Measurements from ENCODE around the gene CWC15.
"Not testable (repeated sequence)": the region's sequence is repeated elsewhere in the genome, so short reads cannot be mapped to it uniquely, and the experiment has no call there.

The CWC15 gene

DNA sequence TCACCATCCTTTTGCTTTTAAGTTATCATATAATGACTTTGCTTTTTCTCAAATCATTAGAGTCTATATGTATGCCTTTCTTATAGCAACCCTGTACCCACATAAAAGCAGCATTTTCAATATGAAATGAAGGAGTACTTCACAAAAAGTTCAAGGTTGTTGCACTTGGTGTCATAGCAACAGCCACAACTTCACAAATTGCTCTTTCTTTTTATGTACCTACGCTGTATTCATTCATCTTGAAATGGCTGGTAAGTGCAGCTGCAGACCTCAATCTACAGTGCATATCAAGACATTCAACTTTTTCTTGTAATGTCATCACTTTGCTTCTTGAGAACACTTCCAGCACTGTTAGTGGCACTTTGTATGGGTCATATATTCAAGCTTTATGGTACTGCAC is 18.6 kb downstream of the CWC15 start:
- DNase-seq (ENCODE audit: low read depth) = no peak

GRCh38 chr11:94948070-94948617 is 25.2 kb downstream of the CWC15 start:
- no peak for DNase-seq (ENCODE audit: low read depth)

DNA sequence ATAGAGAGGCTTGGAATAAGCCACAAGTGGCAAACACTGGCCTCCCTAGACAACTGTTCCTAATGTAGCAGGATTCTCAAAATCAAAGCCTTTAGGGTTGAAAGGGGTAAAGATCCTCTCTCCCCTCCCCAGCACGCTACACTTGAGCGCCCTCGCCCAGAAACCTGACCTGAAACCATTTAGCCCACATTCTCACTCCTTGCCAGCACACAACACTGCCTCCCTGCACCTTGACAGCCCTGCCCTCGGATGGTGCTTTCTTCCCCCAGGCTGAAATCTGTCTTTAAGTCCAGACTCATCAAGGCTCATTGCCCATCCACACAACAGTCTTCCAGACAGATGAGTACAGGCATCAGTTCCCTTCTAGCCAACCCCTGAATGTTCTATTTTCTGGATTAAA is 26.5 kb downstream of the CWC15 start:
- DNase-seq (ENCODE audit: low read depth) = no peak

DNA sequence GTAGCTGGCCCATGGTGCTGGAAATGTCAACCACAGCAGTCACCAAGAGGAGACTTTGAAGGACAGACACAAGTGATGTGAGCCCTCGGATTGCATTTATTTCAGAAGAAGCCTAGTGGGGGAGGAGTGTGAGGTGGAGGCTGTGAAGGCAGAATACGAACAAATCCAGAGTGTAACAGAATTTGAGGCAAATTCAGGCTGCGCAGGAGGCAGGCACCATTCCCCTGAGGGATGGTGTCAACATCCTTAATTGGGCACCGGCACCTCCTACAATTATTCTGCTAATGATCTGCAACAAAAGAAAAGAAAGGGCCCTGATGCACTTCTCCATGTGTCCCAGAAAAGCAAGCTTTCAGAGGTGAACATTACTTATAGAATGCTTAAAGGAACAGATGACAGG is 32.2 kb downstream of the CWC15 start:
- no peak for DNase-seq (ENCODE audit: low read depth)

DNA sequence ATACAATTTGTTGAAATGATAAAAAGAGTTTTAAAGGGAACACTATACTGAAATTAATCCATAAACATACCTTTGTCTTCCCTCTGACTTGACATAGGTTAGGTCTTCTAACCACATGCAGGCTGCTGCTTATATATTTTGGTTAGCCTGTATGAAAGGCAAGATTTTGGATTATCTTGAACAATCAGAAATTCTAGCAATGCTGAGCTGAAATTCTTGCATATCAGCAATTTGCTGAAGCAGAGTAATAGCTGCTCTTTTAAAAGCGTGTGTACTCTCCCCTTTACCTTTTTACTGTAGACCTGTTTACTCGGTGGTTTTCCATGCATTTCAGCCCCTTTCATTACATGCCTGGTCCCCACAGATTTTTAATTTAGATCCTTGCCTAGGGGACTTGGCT is 34.0 kb downstream of the CWC15 start:
- no peak for DNase-seq (ENCODE audit: low read depth)

GRCh38 chr11:94938095-94939055 is 35.0 kb downstream of the CWC15 start:
- DNase-seq (ENCODE audit: low read depth) = no peak

DNA sequence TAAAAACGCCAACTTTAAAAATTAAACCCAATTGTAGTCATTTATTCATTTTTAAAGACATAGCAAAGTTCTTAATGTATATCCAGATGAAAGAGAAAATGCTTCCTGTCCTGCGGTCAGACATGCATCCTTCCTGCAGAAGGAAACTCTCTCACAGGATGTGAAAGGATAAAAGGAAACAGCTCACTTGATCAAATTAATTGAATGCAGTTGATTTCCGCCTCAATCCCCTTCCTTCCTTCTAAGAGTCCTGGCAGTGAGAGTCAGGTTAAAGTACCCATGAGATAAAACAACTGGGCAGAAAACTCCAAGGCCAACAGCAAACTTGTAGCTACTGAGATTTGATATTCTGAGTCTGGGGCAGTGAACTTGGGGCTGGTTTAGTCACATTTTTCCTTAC is 38.5 kb downstream of the CWC15 start:
- no peak for DNase-seq (ENCODE audit: low read depth)

GRCh38 chr11:94934362-94934761 is 39.0 kb downstream of the CWC15 start:
- DNase-seq (ENCODE audit: low read depth) = no peak

DNA sequence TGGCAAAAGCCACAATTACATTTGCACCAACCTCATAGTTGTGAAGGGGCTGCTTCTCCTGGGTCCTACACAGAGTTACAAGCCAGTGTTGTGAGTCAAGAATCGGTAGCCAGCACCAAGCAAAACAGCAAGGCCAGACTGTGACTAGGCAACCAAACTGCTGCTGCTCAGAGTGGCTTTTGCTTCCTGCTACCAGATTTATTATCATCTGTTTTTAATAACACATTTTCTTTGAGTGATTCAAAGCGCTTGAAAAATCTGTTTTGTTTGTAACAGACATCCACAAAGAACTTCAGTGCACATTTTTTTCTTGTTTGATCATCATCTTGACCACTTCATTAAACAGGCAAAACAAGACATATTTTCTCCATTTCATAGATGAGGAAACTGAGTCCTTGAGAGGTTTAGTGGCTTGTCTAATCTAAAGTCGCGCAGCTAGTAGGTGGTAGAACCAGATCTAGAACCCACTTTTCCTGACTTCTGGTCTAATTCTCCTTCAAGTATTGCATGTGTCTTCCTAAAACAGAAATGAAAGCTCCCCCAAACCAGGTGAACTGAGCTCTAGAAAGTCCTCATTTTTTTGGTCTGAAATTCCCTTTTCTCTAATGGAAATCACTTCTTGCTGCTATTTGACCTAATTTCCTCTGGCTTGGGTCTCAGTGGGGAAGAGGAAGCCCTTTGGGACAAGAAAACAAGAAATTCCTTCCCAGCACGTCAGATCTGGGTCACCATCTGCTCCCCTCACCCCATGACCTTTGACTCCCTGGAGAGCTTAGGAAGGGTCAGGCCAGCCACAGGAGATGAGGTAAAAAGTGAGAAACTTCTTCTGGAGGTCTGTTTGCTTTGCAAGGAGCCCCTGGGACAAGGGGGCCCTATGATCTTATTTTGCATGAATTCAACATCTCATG is 39.9 kb downstream of the CWC15 start:
- DNase-seq (ENCODE audit: low read depth) = no peak

GRCh38 chr11:94932503-94932902 is 40.9 kb downstream of the CWC15 start:
- no peak for DNase-seq (ENCODE audit: low read depth)

DNA sequence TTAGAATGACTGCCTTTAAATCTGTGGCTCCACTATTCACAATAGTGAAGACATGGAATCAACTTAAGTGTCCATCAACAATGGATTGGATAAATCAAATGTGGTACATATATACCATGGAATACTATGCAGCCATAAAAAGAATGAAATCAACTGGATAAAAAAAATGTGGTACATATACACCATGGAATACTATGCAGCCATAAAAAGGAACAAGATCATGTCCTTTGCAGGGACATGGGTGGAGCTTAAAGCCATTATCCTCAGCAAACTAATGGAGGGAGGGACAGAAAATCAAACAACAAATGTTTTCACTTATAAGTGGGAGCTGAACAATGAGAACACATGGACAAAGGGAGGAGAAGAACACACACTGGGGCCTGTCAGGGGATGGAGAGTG is 41.3 kb downstream of the CWC15 start:
- not testable (repeated sequence) for DNase-seq (ENCODE audit: low read depth)

- no peak for DNase-seq (ENCODE audit: low read depth)
These were observed 45.0 kb downstream of the CWC15 start for GRCh38 chr11:94928117-94928990.

GRCh38 chr11:94926698-94927237 is 46.6 kb downstream of the CWC15 start:
- no peak for DNase-seq (ENCODE audit: low read depth)

DNA sequence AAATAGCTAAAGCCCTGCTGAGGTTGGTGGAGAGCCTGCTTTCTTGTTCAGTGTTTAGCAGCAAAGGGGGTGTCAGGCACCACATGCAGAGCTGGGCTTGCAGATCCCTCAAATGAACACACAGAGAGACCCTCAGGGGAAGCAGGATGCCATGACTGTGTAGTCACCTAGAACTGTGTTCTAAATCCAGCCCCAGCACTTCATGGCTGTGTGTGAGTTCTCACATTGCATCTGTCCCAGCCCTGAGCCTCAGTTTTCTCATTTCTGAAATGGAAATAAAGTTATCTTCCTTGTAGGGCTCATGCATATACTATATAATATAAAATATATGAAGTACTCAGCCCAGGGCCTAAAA is 47.1 kb downstream of the CWC15 start:
- no peak for DNase-seq (ENCODE audit: low read depth)

- DNase-seq (ENCODE audit: low read depth) = no peak
These were observed 47.7 kb downstream of the CWC15 start for GRCh38 chr11:94925422-94926270.

DNA sequence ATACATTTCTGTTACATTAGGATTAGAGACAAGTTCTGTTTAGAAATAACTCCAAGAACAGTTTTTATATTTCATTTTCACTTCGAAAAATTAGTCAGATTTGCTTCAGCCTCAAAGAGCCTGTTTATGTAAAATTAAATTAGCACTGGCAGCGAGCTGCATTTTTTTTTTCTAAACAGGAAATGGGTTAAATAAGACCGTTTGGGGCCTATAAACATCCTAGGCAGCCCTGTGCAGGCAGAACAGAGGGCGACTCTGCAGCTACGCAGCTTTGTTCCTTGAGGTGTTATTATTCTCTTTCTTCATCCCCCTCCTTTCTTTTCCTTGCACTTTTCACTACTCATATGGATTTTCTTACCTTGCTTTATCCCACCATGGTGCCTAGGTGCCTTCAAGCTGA is 48.7 kb downstream of the CWC15 start:
- no peak for DNase-seq (ENCODE audit: low read depth)

DNA sequence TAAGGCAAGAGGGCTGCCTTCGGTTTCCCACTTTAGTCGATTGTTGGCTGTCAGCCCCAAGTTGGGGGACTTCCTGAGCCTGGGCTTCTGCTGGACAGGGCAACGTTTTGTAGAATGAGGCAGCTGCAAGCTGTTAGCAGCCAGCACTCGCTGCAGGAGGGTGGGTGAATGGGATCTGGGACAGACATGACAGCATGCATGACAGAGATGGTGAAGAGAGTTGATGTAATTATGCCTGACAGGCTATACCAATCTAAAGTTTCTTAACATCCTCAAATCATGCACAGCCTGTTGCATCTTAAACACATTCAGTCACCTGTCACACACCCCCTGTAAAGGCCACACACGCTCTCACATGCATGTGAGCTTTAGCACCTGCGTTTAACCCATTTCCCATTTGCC is 49.2 kb downstream of the CWC15 start:
- no peak for DNase-seq (ENCODE audit: low read depth)

GRCh38 chr11:94923004-94923334 is 50.4 kb downstream of the CWC15 start:
- DNase-seq (ENCODE audit: low read depth) = no peak

- DNase-seq (ENCODE audit: low read depth) = no peak
These were observed 50.9 kb downstream of the CWC15 start for GRCh38 chr11:94922321-94923003.

DNA sequence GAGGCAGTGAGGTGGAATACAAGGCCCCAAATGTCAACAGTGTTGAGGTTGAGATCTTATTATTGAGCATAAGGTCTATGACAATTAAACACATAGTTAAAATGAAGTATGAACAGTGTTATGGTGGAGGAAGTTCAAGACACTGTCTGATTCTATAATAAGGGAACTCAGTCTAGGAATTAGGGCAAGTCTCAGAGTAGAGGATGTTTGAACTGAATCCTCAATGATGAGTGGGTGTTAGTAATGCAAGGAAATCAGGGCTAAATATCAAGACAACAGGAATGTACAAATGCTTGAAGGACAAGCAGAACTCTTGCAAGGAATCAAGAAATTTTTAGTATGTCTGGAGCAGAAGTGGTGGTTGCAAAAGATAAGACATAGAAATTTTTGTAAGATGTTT is 53.0 kb downstream of the CWC15 start:
- no peak for DNase-seq (ENCODE audit: low read depth)
